H1 (cell line): ENCODE data around the gene OTUD5. TPM values are rescaled to one million over a fixed set of nuclear protein-coding genes. Genes with fewer than 3 reads are reported as not detected.

ENCODE experiments used
- CTCF ChIA-PET: fragments of 300-600 bp; sonication (Branson Sonifier 250); formaldehyde crosslinking; loops from one replicate; lab custom pipeline; 2021; ENCODE audit not compliant: partially characterized antibody; lab: Charles Lee
- POLR2A ChIA-PET: fragments of 300-600 bp; sonication (Branson Sonifier 250); formaldehyde crosslinking; loops from one replicate; lab custom pipeline; 2021; ENCODE audit warnings: inconsistent platforms; ENCODE audit not compliant: partially characterized antibody; lab: Charles Lee
- DNase-seq, 2 experiments: peaks; one replicate each; pipeline versions ENCODE4 v3.0.0 to v3.0.0-alpha.2; 2010 to 2022; ENCODE audit warnings: low spot score in 2 of 2, low read depth in 1 of 2, mixed read lengths in 1 of 2
- FAIRE-seq: peaks from 2 replicates; lab custom pipeline; 2011; peaks lifted over from hg19 to GRCh38; lab: Jason Lieb, UNC
- H2AFZ ChIP-seq: 2 replicates; pipeline ENCODE4 v1.8.1; 2012; ENCODE audit warnings: low read length, inconsistent platforms
- H2AK5ac ChIP-seq: 2 replicates; pipeline ENCODE4 v1.6.1; 2013; ENCODE audit warnings: low read depth, low read length
- H2BK120ac ChIP-seq: replicated peaks from 2 replicates; pipeline ENCODE3; 2013; ENCODE audit warnings: low read depth, low read length, inconsistent platforms
- H2BK12ac ChIP-seq: 2 replicates; pipeline ENCODE4 v1.6.1; 2013; ENCODE audit warnings: low read depth, low read length
- H2BK15ac ChIP-seq: 2 replicates; pipeline ENCODE4 v1.6.1; 2013; ENCODE audit warnings: low read length
- H2BK20ac ChIP-seq: 2 replicates; pipeline ENCODE4 v1.6.1; 2013; ENCODE audit warnings: low read length
- H2BK5ac ChIP-seq: 2 replicates; pipeline ENCODE4 v1.6.1; 2013; ENCODE audit warnings: low read depth, low read length
- H3K14ac ChIP-seq: 2 replicates; pipeline ENCODE4 v1.6.1; 2013; ENCODE audit warnings: inconsistent platforms; ENCODE audit not compliant: insufficient read length
- H3K18ac ChIP-seq: 2 replicates; pipeline ENCODE4 v1.6.1; 2013; ENCODE audit warnings: low read length; ENCODE audit errors: extremely low read depth
- H3K23ac ChIP-seq: 2 replicates; pipeline ENCODE4 v1.6.1; 2013; ENCODE audit warnings: inconsistent platforms; ENCODE audit not compliant: insufficient read length
- H3K23me2 ChIP-seq: 2 replicates; pipeline ENCODE4 v1.6.1; 2013; ENCODE audit warnings: low read depth, low read length
- H3K27ac ChIP-seq: 2 replicates; pipeline ENCODE4 v1.6.1; 2011; ENCODE audit warnings: low read depth, low read length, inconsistent platforms
- H3K27me3 ChIP-seq, 4 experiments: replicated peaks in 1 of 4; 1 replicate in 1 of 4; 2 replicates in 3 of 4; pipeline versions ENCODE4 v1.6.1 to v1.8.1; 2011 to 2013; ENCODE audit warnings: low read length in 3 of 4, mild to moderate bottlenecking in 3 of 4, inconsistent platforms in 2 of 4, mixed read lengths in 2 of 4, moderate library complexity in 1 of 4; ENCODE audit not compliant: control insufficient read depth in 3 of 4, insufficient read depth in 3 of 4; ENCODE audit errors: extremely low read depth in 1 of 4
- H3K36me3 ChIP-seq, 4 experiments: 2 replicates each; pipeline versions ENCODE4 v1.6.1 to v1.8.1; 2011 to 2013; ENCODE audit warnings: mild to moderate bottlenecking in 4 of 4, low read length in 3 of 4, moderate library complexity in 2 of 4, control low read depth in 1 of 4, inconsistent platforms in 1 of 4; ENCODE audit not compliant: insufficient read depth in 4 of 4, control insufficient read depth in 2 of 4
- H3K4ac ChIP-seq: replicated peaks from 2 replicates; pipeline ENCODE3; 2013; ENCODE audit warnings: low read length, low read depth, mixed read lengths, inconsistent platforms; ENCODE audit not compliant: insufficient read length
- H3K4me1 ChIP-seq, 4 experiments: replicated peaks in 1 of 4; 1 replicate in 1 of 4; 2 replicates in 3 of 4; pipeline versions ENCODE4 v1.6.1 to v1.8.1; 2011 to 2013; ENCODE audit warnings: low read length in 3 of 4, inconsistent platforms in 2 of 4, mixed read lengths in 1 of 4; ENCODE audit not compliant: insufficient read depth in 4 of 4, control insufficient read depth in 3 of 4
- H3K4me2 ChIP-seq, 2 experiments: 2 replicates each; pipeline versions ENCODE4 v1.6.1 to v1.8.1; 2011 to 2013; ENCODE audit warnings: low read depth in 2 of 2, low read length in 2 of 2, control low read depth in 1 of 2, inconsistent platforms in 1 of 2, mild to moderate bottlenecking in 1 of 2; ENCODE audit not compliant: insufficient read depth in 1 of 2
- H3K4me3 ChIP-seq, 4 experiments: fragments of 200-600, 300-600 bp in 1 of 4; sonication (generic), shearing (Covaris generic), sonication (Bioruptor Twin) in 1 of 4; 2 replicates each; pipeline versions ENCODE4 v1.5.1 to v1.8.1; 2011 to 2016; ENCODE audit warnings: low read length in 4 of 4, low read depth in 3 of 4, control low read depth in 2 of 4, inconsistent platforms in 2 of 4, mild to moderate bottlenecking in 2 of 4, mixed read lengths in 1 of 4, moderate library complexity in 1 of 4; ENCODE audit not compliant: insufficient read depth in 2 of 4; ENCODE audit errors: extremely low read depth in 1 of 4
- H3K56ac ChIP-seq: replicated peaks from 2 replicates; pipeline ENCODE3; 2013; ENCODE audit warnings: low read depth, mild to moderate bottlenecking, mixed read lengths, low read length, inconsistent platforms; ENCODE audit not compliant: insufficient read length
- H3K79me1 ChIP-seq: 2 replicates; pipeline ENCODE4 v1.6.1; 2013; ENCODE audit warnings: low read depth, low read length, control low read depth
- H3K79me2 ChIP-seq, 2 experiments: 2 replicates each; pipeline versions ENCODE4 v1.6.1 to v1.8.1; 2012 to 2013; ENCODE audit warnings: low read length in 2 of 2, mild to moderate bottlenecking in 2 of 2, inconsistent platforms in 1 of 2; ENCODE audit not compliant: insufficient read depth in 2 of 2, control insufficient read depth in 1 of 2
- H3K9ac ChIP-seq, 4 experiments: replicated peaks in 1 of 4; 1 replicate in 1 of 4; 2 replicates in 3 of 4; pipeline versions ENCODE4 v1.6.1 to v1.8.1; 2011 to 2013; ENCODE audit warnings: low read depth in 3 of 4, low read length in 3 of 4, control low read depth in 2 of 4, mild to moderate bottlenecking in 2 of 4, moderate library complexity in 2 of 4, inconsistent platforms in 1 of 4; ENCODE audit errors: extremely low read depth in 1 of 4
- H3K9me3 ChIP-seq, 2 experiments: 2 replicates each; pipeline versions ENCODE4 v1.6.1 to v1.8.1; 2012 to 2013; ENCODE audit warnings: mild to moderate bottlenecking in 2 of 2, moderate library complexity in 2 of 2, control low read depth in 1 of 2, inconsistent platforms in 1 of 2, low read depth in 1 of 2, low read length in 1 of 2, mixed read lengths in 1 of 2; ENCODE audit not compliant: insufficient read depth in 2 of 2
- H4K20me1 ChIP-seq, 2 experiments: replicated peaks in 1 of 2; 2 replicates each; pipeline versions ENCODE3 to v1.8.1; 2011 to 2013; ENCODE audit warnings: inconsistent platforms in 2 of 2, low read length in 2 of 2, mild to moderate bottlenecking in 1 of 2; ENCODE audit not compliant: insufficient read depth in 2 of 2, control insufficient read depth in 1 of 2
- H4K5ac ChIP-seq: 2 replicates; pipeline ENCODE4 v1.6.1; 2013; ENCODE audit warnings: low read length, low read depth, mixed read lengths, inconsistent platforms; ENCODE audit not compliant: insufficient read length
- H4K8ac ChIP-seq: 2 replicates; pipeline ENCODE4 v1.8.0; 2013; ENCODE audit warnings: mild to moderate bottlenecking, moderate library complexity, low read length, inconsistent platforms; ENCODE audit not compliant: insufficient read depth; ENCODE audit errors: extremely low read depth
- H4K91ac ChIP-seq: replicated peaks from 2 replicates; pipeline ENCODE3; 2013; ENCODE audit warnings: low read length, mixed read lengths, inconsistent platforms; ENCODE audit not compliant: insufficient read length
- CBX8 ChIP-seq: fragments of 300-800, 300-1000 bp; sonication (generic); IDR thresholded peaks from 2 replicates; pipeline ENCODE4 v1.7.1; 2016; ENCODE audit warnings: low read depth, low read length, borderline replicate concordance
- RAD21 ChIP-seq, 2 experiments: IDR thresholded peaks in 1 of 2; conservative IDR thresholded peaks in 1 of 2; 2 replicates each; pipeline ENCODE4 v1.6.1; 2011; ENCODE audit warnings: low read depth in 2 of 2, low read length in 2 of 2, improper control_type of control experiment in 1 of 2, inconsistent platforms in 1 of 2, mild to moderate bottlenecking in 1 of 2, moderate library complexity in 1 of 2
- RNF2 ChIP-seq: fragments of 200-900, 300-1000 bp; sonication (generic); IDR thresholded peaks from 2 replicates; pipeline ENCODE4 v1.7.1; 2016; ENCODE audit warnings: borderline replicate concordance, low read depth, mild to moderate bottlenecking, antibody characterized with exemption, low read length; ENCODE audit not compliant: poor library complexity, severe bottlenecking; ENCODE audit errors: missing control alignments
- TCF12 ChIP-seq: IDR thresholded peaks from 2 replicates; pipeline ENCODE4 v1.6.1; 2011; ENCODE audit warnings: low read depth, mild to moderate bottlenecking, low read length
- whole genome bisulfite sequencing, 2 experiments: shearing (Covaris generic) in 1 of 2; methylation state at CpG; one replicate each; pipeline versions ENCODE4 v1.1.6 to v1.1.7; 2013 to 2015; ENCODE audit warnings: low lambda C conversion rate in 2 of 2, mixed read lengths in 2 of 2, inconsistent platforms in 1 of 2, low coverage in 1 of 2, missing lambda C conversion rate in 1 of 2; ENCODE audit not compliant: insufficient replicate concordance in 2 of 2, insufficient coverage in 1 of 2, insufficient read length in 1 of 2; ENCODE audit errors: extremely low coverage in 1 of 2, missing lambda C conversion rate in 1 of 2; 5-methylcytosine and 5-hydroxymethylcytosine counted together
- polyA plus RNA-seq, 7 experiments: library from polyadenylated mRNA; depleted of rRNA in 3 of 7; stranded (reverse) in 5 of 7; unstranded in 2 of 7; fragments of >200 nt in 5 of 7; fragments of 200-250 nt in 2 of 7; gene quantifications; 1 replicate in 5 of 7; 2 replicates in 1 of 7; 4 replicates in 1 of 7; pipeline versions ENCODE4 v1.2.1 to v1.2.3, GENCODE V29; 2011 to 2013; ENCODE audit warnings: missing spikeins in 2 of 7, mixed read lengths in 2 of 7
- total RNA-seq: library from RNA; stranded (reverse); fragmentation: NEBNext Ultra II Directional; extraction: Animal tissue kit (Norgen Biotek cat#: 25700); gene quantifications from 2 replicates; pipeline ENCODE4 v1.2.1, GENCODE V29; 2021
- TF ChIP-seq, protein P1 (sequence below), 3 experiments: IDR thresholded peaks; 1 replicate in 2 of 3; 2 replicates in 1 of 3; pipeline versions ENCODE4 v1.5.1 to v1.6.1; 2011; ENCODE audit warnings: low read length in 3 of 3, mild to moderate bottlenecking in 3 of 3, inconsistent platforms in 2 of 3, low read depth in 1 of 3, moderate library complexity in 1 of 3; ENCODE audit not compliant: insufficient read depth in 1 of 3; ENCODE audit errors: control extremely low read depth in 1 of 3
- TF ChIP-seq, protein P2 (sequence below): IDR thresholded peaks from 2 replicates; pipeline ENCODE4 v1.6.1; 2012; ENCODE audit warnings: inconsistent platforms

OTUD5 gene
- total and polyA plus RNA-seq, 2 of the 8 experiments (the other 6 are each of a cell fraction or from before 2014, with no cell fraction given) = 46.3 to 53.5 TPM

DNA sequence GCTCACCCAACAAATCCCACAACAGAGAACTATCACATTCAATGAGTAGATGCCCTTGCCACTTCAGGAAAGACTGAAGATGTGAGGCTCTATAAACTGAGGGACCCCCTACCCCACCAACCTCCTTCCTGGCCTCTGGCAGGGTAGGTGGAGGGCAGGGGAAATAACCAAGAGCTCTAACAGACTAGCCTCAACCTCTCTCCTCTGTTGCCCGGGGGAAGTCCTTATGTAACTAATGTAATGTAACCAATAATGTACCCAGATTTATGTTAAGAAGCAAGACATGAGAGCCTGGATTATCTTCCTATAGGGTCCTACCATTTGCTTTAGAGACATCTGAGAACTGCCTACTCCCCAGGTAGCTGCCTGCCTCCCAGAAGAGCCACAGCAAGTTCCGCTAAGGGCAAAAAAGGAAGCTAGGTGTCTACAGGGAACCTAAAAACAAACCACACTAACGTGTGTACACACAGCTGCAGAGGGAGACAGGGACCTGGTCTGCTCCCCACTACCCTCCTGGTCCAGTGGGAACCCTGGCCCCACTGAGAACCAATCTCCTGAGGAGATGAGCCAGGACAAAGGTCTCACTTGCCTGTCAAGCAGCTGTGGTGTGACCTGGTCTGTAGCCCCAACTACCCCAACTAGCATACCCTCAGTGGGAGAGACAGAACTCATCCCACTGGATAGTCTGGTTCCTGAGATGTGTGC is 17.7 kb downstream of the OTUD5 start:
- Histone ChIP-seq H3K4me2 (no peak overlapping the region), H3K9me3 (no peaks in the 10 kb centered on the region), H3K4me1 (peaks cover 0 to 12% (median 3%) of the 10 kb centered on the region in 4 experiments; a peak in 6 of 7 replicates), H3K36me3 (peaks cover 0 to 14% (median under 1%) of the 10 kb centered on the region in 4 experiments; a peak in 4 of 8 replicates), H3K56ac (no peak overlapping the region), H3K9ac (no peak overlapping the region), H3K27ac (no peak overlapping the region; the same call in 1 of the 2 replicates), H2AFZ (no peak overlapping the region), H4K91ac (no peak overlapping the region), H3K79me1 (no peaks in the 10 kb centered on the region), H4K8ac (no peak overlapping the region), H2BK12ac (no peak overlapping the region), H3K27me3 (no peaks in the 10 kb centered on the region), H3K23ac (no peak overlapping the region), H2BK120ac (no peak overlapping the region), H3K4ac (no peak overlapping the region), H3K4me3 (no peak overlapping the region), H2BK5ac (no peak overlapping the region), H3K18ac (no peak overlapping the region), H3K79me2 (peaks cover 0 to 72% of the 10 kb centered on the region in 2 experiments; a peak in 2 of 4 replicates), H4K20me1 (peaks cover 0 to 4% of the 10 kb centered on the region in 2 experiments), H4K5ac (no peak overlapping the region), H3K23me2 (no peaks in the 10 kb centered on the region; the same call in 1 of the 2 replicates), H2AK5ac (no peak overlapping the region), H2BK15ac (no peak overlapping the region), H2BK20ac (no peak overlapping the region), H3K14ac (no peak overlapping the region)
- POLR2A ChIA-PET = interaction anchor here (1.3 to 21.5 kb wide), 3 partner anchors 16 to 42 kb away, joined by 3 to 572 read pairs (median 6); partner anchors contain the start of genes PIM2, PQBP1, SLC35A2 and TIMM17B
- DNase-seq (no peak), FAIRE-seq (no peak)
- WGBS, 2 experiments = 85% methylated on average over 3 of the region's 3 CpGs; no CpG with 5 or more reads in 1 of the 2 experiments
- CTCF ChIA-PET = interaction anchor here (0.8 to 2.9 kb wide), 5 partner anchors 9 to 181 kb away, joined by 3 to 13 read pairs (median 4); no protein-coding TSS in a partner anchor
- no peak for TF ChIP-seq CBX8
- TF ChIP-seq RNF2 = no peak
- TF ChIP-seq RAD21 (IDR thresholded peaks at IDR 0.05 in 1 of 2, conservative IDR thresholded peaks at IDR 0.05 in 1 of 2; ENCODE audit: low read depth in 2 of 2, low read length in 2 of 2) = no peak
- TF ChIP-seq, protein P1, sequence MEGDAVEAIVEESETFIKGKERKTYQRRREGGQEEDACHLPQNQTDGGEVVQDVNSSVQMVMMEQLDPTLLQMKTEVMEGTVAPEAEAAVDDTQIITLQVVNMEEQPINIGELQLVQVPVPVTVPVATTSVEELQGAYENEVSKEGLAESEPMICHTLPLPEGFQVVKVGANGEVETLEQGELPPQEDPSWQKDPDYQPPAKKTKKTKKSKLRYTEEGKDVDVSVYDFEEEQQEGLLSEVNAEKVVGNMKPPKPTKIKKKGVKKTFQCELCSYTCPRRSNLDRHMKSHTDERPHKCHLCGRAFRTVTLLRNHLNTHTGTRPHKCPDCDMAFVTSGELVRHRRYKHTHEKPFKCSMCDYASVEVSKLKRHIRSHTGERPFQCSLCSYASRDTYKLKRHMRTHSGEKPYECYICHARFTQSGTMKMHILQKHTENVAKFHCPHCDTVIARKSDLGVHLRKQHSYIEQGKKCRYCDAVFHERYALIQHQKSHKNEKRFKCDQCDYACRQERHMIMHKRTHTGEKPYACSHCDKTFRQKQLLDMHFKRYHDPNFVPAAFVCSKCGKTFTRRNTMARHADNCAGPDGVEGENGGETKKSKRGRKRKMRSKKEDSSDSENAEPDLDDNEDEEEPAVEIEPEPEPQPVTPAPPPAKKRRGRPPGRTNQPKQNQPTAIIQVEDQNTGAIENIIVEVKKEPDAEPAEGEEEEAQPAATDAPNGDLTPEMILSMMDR (IDR thresholded peaks at IDR 0.05; ENCODE audit: control extremely low read depth in 1 of 3, insufficient read depth in 1 of 3, low read depth in 1 of 3, low read length in 3 of 3) = no peak
- TF ChIP-seq TCF12 = no peak
- TF ChIP-seq, protein P2, sequence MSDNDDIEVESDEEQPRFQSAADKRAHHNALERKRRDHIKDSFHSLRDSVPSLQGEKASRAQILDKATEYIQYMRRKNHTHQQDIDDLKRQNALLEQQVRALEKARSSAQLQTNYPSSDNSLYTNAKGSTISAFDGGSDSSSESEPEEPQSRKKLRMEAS = no peak
